ENCODE results near the gene ZDHHC4.

The ZDHHC4 gene

DNA sequence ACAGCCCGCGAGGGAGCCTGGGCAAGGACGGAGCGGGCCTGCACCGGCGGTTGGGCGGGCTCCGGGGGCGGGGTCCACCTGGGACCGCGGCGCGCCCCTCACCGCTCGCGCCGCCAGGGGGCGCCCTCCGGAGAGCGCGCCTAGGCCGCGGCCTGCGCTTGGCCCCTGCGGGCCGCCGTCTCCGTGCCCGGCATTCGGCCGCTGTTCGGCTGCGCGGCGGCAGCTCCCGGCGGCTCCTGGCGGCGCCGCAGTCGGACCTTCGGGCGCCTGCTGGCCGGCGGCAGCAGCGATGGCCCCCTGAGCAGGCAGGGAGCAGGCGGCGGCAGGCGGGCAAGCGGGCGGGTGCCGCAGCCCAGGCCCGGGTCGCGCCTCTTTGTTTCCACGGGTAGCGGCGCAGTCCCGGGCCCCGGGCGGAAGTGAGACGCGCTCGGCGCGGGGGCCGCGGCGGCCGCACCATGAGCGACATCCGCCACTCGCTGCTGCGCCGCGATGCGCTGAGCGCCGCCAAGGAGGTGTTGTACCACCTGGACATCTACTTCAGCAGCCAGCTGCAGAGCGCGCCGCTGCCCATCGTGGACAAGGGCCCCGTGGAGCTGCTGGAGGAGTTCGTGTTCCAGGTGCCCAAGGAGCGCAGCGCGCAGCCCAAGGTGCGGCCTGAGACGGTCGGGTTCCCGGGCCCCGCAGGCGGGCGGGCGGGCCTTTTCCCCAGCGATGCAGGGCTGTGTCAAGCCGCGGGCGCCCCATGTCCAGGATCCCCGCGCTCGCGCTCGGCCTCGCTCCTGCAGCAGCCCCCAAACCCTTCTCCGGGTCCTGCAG lies 12.8 kb downstream of the ZDHHC4 start, which contains the start of gene INTS15:
Gene INTS15 (plus strand): TSS at position 193 of the 816 bp plus-strand sequence. CDS start 263 bp downstream, at position 456.
- Histone ChIP-seq H3K27ac (peak within 1 kb of the TSS; percentile 60), H3K4me3 (ENCODE audit: low read depth, low read length) (peak within 1 kb of the TSS; percentile 91), H3K36me3 (replicated peaks) (peaks cover 14% of the 10 kb centered on the region), H3K27me3 (replicated peaks) (no peaks in the 10 kb centered on the region)
- in situ Hi-C loops (cut with HindIII; ENCODE audit: low pct_ligation_motif_present, low sequenced_read_pairs), result no loop called here
- DNase-seq, result peak; percentile 25
- TF ChIP-seq, protein P1, sequence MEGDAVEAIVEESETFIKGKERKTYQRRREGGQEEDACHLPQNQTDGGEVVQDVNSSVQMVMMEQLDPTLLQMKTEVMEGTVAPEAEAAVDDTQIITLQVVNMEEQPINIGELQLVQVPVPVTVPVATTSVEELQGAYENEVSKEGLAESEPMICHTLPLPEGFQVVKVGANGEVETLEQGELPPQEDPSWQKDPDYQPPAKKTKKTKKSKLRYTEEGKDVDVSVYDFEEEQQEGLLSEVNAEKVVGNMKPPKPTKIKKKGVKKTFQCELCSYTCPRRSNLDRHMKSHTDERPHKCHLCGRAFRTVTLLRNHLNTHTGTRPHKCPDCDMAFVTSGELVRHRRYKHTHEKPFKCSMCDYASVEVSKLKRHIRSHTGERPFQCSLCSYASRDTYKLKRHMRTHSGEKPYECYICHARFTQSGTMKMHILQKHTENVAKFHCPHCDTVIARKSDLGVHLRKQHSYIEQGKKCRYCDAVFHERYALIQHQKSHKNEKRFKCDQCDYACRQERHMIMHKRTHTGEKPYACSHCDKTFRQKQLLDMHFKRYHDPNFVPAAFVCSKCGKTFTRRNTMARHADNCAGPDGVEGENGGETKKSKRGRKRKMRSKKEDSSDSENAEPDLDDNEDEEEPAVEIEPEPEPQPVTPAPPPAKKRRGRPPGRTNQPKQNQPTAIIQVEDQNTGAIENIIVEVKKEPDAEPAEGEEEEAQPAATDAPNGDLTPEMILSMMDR (IDR thresholded peaks at IDR 0.05; ENCODE audit: low read depth, low read length, missing control alignments), result peak; percentile 41

DNA sequence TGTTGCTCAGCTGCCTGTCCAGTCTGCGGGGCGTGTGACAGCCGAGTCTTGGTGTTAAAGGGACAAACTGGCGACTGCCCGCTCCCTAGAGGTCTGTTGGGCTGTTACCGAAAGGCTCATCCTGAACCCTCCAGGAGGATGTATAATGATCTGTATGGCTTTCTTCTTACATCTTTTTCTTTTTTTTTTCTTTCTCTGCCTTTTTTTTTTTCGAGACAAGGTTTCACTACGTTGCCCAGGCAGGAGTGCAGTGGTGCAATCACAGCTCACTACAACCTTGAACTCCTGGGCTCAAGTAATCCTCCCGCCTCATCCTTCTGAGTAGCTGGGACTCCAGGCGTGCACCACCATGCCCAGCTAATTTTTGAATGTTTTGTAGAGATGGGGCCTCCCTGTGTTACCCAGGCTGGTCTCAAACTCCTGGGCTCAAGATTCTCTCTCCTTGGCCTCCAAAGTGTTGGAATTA lies 13.4 kb downstream of the ZDHHC4 start:
- H3K27ac ChIP-seq, result no peak overlapping the region
- H3K27me3 ChIP-seq (replicated peaks), result no peaks in the 10 kb centered on the region
- in situ Hi-C loops (cut with HindIII; ENCODE audit: low pct_ligation_motif_present, low sequenced_read_pairs), result no loop called here
- peaks cover 21% of the 10 kb centered on the region for H3K36me3 ChIP-seq (replicated peaks)
- H3K4me3 ChIP-seq (ENCODE audit: low read depth, low read length), result peak overlapping the region; percentile 91
- no peak for DNase-seq
- TF ChIP-seq, protein P1 (IDR thresholded peaks at IDR 0.05; ENCODE audit: low read depth, low read length, missing control alignments), result no peak

DNA sequence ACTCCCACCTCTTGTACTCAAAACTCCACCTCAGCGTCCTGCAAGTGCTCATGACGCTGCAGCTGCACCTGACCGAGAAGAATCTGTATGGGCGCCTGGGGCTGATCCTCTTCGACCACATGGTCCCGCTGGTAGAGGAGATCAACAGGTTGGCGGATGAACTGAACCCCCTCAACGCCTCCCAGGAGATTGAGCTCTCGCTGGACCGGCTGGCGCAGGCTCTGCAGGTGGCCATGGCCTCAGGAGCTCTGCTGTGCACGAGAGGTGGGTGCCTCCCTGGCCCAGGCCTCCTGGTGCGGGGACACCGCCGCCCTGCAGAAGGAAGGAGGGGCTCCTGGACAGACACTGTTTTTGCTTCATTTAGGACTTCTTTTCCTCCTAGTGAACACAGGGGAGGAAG lies 22.8 kb downstream of the ZDHHC4 start:
- TF ChIP-seq, protein P1 (IDR thresholded peaks at IDR 0.05; ENCODE audit: low read depth, low read length, missing control alignments), result no peak
- Histone ChIP-seq H3K4me3 (ENCODE audit: low read depth, low read length) (no peak overlapping the region), H3K36me3 (replicated peaks) (peaks cover 41% of the 10 kb centered on the region), H3K27ac (no peak overlapping the region), H3K27me3 (replicated peaks) (no peaks in the 10 kb centered on the region)
- DNase-seq, result no peak
- in situ Hi-C loops (cut with HindIII; ENCODE audit: low pct_ligation_motif_present, low sequenced_read_pairs), result no loop called here

GRCh38 chr7:6604458-6604857 lies 27.2 kb downstream of the ZDHHC4 start:
- in situ Hi-C loops (cut with HindIII; ENCODE audit: low pct_ligation_motif_present, low sequenced_read_pairs), result no loop called here
- DNase-seq, result no peak
- H3K4me3 ChIP-seq (ENCODE audit: low read depth, low read length), result no peak overlapping the region

GRCh38 chr7:6606866-6607583 lies 29.8 kb downstream of the ZDHHC4 start:
- no peaks in the 10 kb centered on the region for H3K27me3 ChIP-seq (replicated peaks)
- no peak overlapping the region for H3K4me3 ChIP-seq (ENCODE audit: low read depth, low read length)
- DNase-seq, result no peak
- H3K36me3 ChIP-seq (replicated peaks), result peaks cover 12% of the 10 kb centered on the region
- H3K27ac ChIP-seq, result no peak overlapping the region
- TF ChIP-seq, protein P1 (IDR thresholded peaks at IDR 0.05; ENCODE audit: low read depth, low read length, missing control alignments), result no peak
- in situ Hi-C loops (cut with HindIII; ENCODE audit: low pct_ligation_motif_present, low sequenced_read_pairs), result no loop called here

More at GRCh38 chr7:6604458-6604857, 27.2 kb downstream of the ZDHHC4 start:
- Histone ChIP-seq H3K27me3 (replicated peaks) (no peaks in the 10 kb centered on the region), H3K36me3 (replicated peaks) (peaks cover 20% of the 10 kb centered on the region), H3K27ac (no peak overlapping the region)
- TF ChIP-seq, protein P1 (IDR thresholded peaks at IDR 0.05; ENCODE audit: low read depth, low read length, missing control alignments), result no peak
